ENCODE results near the gene TSNAX.

DNA sequence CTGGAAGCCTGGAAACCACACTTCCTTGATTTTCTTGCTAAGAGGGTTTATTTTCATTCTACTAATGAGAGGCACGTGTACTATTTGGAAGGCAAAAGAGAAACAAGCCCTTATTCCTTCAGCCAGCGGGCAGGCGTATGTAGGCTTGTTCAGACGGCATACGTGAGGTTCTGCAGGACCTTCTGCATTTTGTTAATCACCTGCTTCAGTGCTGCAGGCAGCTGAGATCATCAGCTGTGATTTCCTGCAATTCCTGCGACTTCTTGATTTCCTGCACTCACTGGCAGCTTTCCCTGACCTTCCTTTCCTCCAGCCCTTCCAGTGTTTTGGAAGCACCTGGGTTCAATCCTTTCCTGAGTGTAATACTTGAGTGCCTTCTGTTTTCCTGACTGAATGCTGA is 43.4 kb downstream of the TSNAX start:
- no peak for TF ChIP-seq CTCF (conservative IDR thresholded peaks at IDR 0.05; ENCODE audit: low read length)
- no peak for TF ChIP-seq EZH2phosphoT487 (IDR thresholded peaks at IDR 0.05; ENCODE audit: borderline replicate concordance)
